Liver (tissue), 9 donors: ENCODE measurements around the gene USP15. TPM values are rescaled to one million over a fixed set of nuclear protein-coding genes. Genes with fewer than 3 reads are reported as not detected.
"Not testable (repeated sequence)": the region's sequence is repeated elsewhere in the genome, so short reads cannot be mapped to it uniquely, and the experiment has no call there.

ENCODE experiments used
- DNase-seq: peaks from one replicate; pipeline ENCODE4 v3.0.0-alpha.2; 2017; ENCODE audit warnings: low spot score
- H3K27ac ChIP-seq, 2 donors: one replicate each; pipeline ENCODE4 v1.7.0; 2013; ENCODE audit warnings: inconsistent platforms in 2 of 2, low read length in 2 of 2, control low read depth in 1 of 2, low read depth in 1 of 2, mild to moderate bottlenecking in 1 of 2
- H3K27me3 ChIP-seq, 4 donors: one replicate each; pipeline versions ENCODE4 v1.6.1 to v1.7.0; 2013; ENCODE audit warnings: low read length in 3 of 4, inconsistent platforms in 1 of 4, mild to moderate bottlenecking in 1 of 4, moderate library complexity in 1 of 4; ENCODE audit not compliant: control insufficient read depth in 4 of 4, insufficient read depth in 4 of 4
- H3K36me3 ChIP-seq, 4 donors: one replicate each; pipeline versions ENCODE4 v1.6.1 to v1.7.0; 2013; ENCODE audit warnings: low read length in 3 of 4, mild to moderate bottlenecking in 3 of 4, low read depth in 1 of 4, moderate library complexity in 1 of 4; ENCODE audit not compliant: control insufficient read depth in 4 of 4, insufficient read depth in 3 of 4
- H3K4me1 ChIP-seq, 4 donors: one replicate each; pipeline versions ENCODE4 v1.6.1 to v1.7.0; 2013; ENCODE audit warnings: low read length in 3 of 4, mild to moderate bottlenecking in 3 of 4, moderate library complexity in 1 of 4; ENCODE audit not compliant: control insufficient read depth in 4 of 4, insufficient read depth in 4 of 4
- H3K4me3 ChIP-seq, 3 donors: one replicate each; pipeline versions ENCODE4 v1.6.1 to v1.7.0; 2013; ENCODE audit warnings: low read length in 3 of 3, control low read depth in 1 of 3, low read depth in 1 of 3, mild to moderate bottlenecking in 1 of 3
- H3K9ac ChIP-seq, 2 donors: one replicate each; pipeline ENCODE4 v1.7.0; 2013; ENCODE audit warnings: low read length in 2 of 2, mild to moderate bottlenecking in 2 of 2, moderate library complexity in 2 of 2, control low read depth in 1 of 2, low read depth in 1 of 2
- H3K9me3 ChIP-seq, 4 donors: one replicate each; pipeline versions ENCODE4 v1.6.1 to v1.7.0; 2013; ENCODE audit warnings: low read length in 3 of 4; ENCODE audit not compliant: control insufficient read depth in 4 of 4
- ATF3 ChIP-seq: IDR thresholded peaks from 2 replicates; pipeline ENCODE4 v1.6.1; 2016; ENCODE audit warnings: antibody characterized with exemption
- CTCF ChIP-seq: fragments of 150-350 bp; IDR thresholded peaks from 2 replicates; pipeline ENCODE4 v1.5.1; 2017; ENCODE audit warnings: improper control_type of control experiment, low read depth, low read length; ENCODE audit not compliant: missing input control
- EGR1 ChIP-seq, 2 donors: IDR thresholded peaks; 2 replicates each; pipeline ENCODE4 v1.6.1; 2016 to 2018; ENCODE audit warnings: antibody characterized with exemption in 2 of 2, low read depth in 2 of 2
- FOXA1 ChIP-seq: IDR thresholded peaks from 2 replicates; pipeline ENCODE4 v1.6.1; 2016; ENCODE audit warnings: antibody characterized with exemption
- FOXA2 ChIP-seq: IDR thresholded peaks from 2 replicates; pipeline ENCODE4 v1.6.1; 2016; ENCODE audit warnings: antibody characterized with exemption
- GABPA ChIP-seq, 2 donors: IDR thresholded peaks in 1 of 2; conservative IDR thresholded peaks in 1 of 2; 2 replicates each; pipeline ENCODE4 v1.6.1; 2016; ENCODE audit warnings: antibody characterized with exemption in 2 of 2, mild to moderate bottlenecking in 1 of 2, moderate library complexity in 1 of 2
- HNF4G ChIP-seq: IDR thresholded peaks from 2 replicates; pipeline ENCODE4 v1.6.1; 2016; ENCODE audit warnings: antibody characterized with exemption
- JUND ChIP-seq, 2 donors: IDR thresholded peaks; 2 replicates each; pipeline ENCODE4 v1.6.1; 2016; ENCODE audit warnings: antibody characterized with exemption in 2 of 2
- MAX ChIP-seq: IDR thresholded peaks from 2 replicates; pipeline ENCODE4 v1.6.1; 2016; ENCODE audit warnings: antibody characterized with exemption
- NR2F2 ChIP-seq: IDR thresholded peaks from 2 replicates; pipeline ENCODE4 v1.6.1; 2016; ENCODE audit warnings: antibody characterized with exemption
- RXRA ChIP-seq, 2 donors: IDR thresholded peaks; 2 replicates each; pipeline ENCODE4 v1.6.1; 2017 to 2018; ENCODE audit warnings: antibody characterized with exemption in 2 of 2, mild to moderate bottlenecking in 1 of 2
- SP1 ChIP-seq: IDR thresholded peaks from 2 replicates; pipeline ENCODE4 v1.6.1; 2018; ENCODE audit warnings: antibody characterized with exemption, mild to moderate bottlenecking
- TAF1 ChIP-seq: conservative IDR thresholded peaks from 2 replicates; pipeline ENCODE4 v1.6.1; 2016; ENCODE audit warnings: antibody characterized with exemption, mild to moderate bottlenecking
- YY1 ChIP-seq: IDR thresholded peaks from 2 replicates; pipeline ENCODE4 v1.6.1; 2016; ENCODE audit warnings: antibody characterized with exemption, mild to moderate bottlenecking
- ZBTB33 ChIP-seq: IDR thresholded peaks from 2 replicates; pipeline ENCODE4 v1.6.1; 2016; ENCODE audit warnings: antibody characterized with exemption
- WGBS: extraction: QIAGEN DNeasy Blood & Tissue Kit; methylation state at CpG from one replicate; pipeline ENCODE4 v1.1.7; 2013; 5-methylcytosine and 5-hydroxymethylcytosine counted together
- polyA plus RNA-seq, 2 donors: library from polyadenylated mRNA; stranded (reverse) in 1 of 2; unstranded in 1 of 2; fragments of 200-250 nt in 1 of 2; fragments of >200 nt in 1 of 2; fragmentation: Nextera tagmentation in 1 of 2; extraction: Ambion mirVana in 1 of 2; gene quantifications; one replicate each; pipeline versions ENCODE4 v1.2.1 to v1.2.3, GENCODE V29; 2013 to 2015
- total RNA-seq, 2 donors: library from RNA; depleted of rRNA; stranded (reverse); fragments of >200 nt; gene quantifications; one replicate each; pipeline ENCODE4 v1.2.3, GENCODE V29; 2014
- donor health status: healthy.
- donor health status: healthy.
- donor health status: healthy.
- donor health status: healthy.
- donor health status: healthy.

USP15 gene
- total and polyA plus RNA-seq, 4 donors, result 16.6 to 188 (median 56.5) TPM

GRCh38 chr12:62446754-62447452 lies 186.7 kb downstream of the USP15 start:
- Histone ChIP-seq H3K27me3 (no peaks in the 10 kb centered on the region), H3K4me1 (no peaks in the 10 kb centered on the region), H3K9ac (no peak overlapping the region), H3K27ac (no peak overlapping the region), H3K4me3 (no peak overlapping the region), H3K9me3 (peaks cover 0 to 10% (median 0%) of the 10 kb centered on the region in 4 donors), H3K36me3 (no peaks in the 10 kb centered on the region)
- TF ChIP-seq ATF3 (no peak), FOXA2 (no peak), FOXA1 (no peak), EGR1 (IDR thresholded peaks at IDR 0.05; ENCODE audit: low read depth in 2 of 2) (no peak), YY1 (no peak), GABPA (IDR thresholded peaks at IDR 0.05 in 1 of 2, conservative IDR thresholded peaks at IDR 0.05 in 1 of 2) (no peak), RXRA (IDR thresholded peaks at IDR 0.05) (no peak), SP1 (no peak), JUND (IDR thresholded peaks at IDR 0.05) (no peak), NR2F2 (no peak), ZBTB33 (no peak), TAF1 (no peak), HNF4G (no peak), CTCF (no peak), MAX (no peak)
- 71% methylated on average over 2 of the region's 2 CpGs for WGBS
- DNase-seq, result no peak

- peaks cover 0 to 6% (median 0%) of the 10 kb centered on the region in 4 donors for H3K9me3 ChIP-seq
- DNase-seq, result no peak
- H3K27ac ChIP-seq, result no peak overlapping the region
- no peaks in the 10 kb centered on the region for H3K36me3 ChIP-seq
- H3K27me3 ChIP-seq, result no peaks in the 10 kb centered on the region
- H3K4me1 ChIP-seq, result no peaks in the 10 kb centered on the region
- TF ChIP-seq HNF4G, result no peak
- 80% methylated on average over 3 of the region's 3 CpGs for WGBS
- H3K4me3 ChIP-seq, result no peak overlapping the region
- no peak overlapping the region for H3K9ac ChIP-seq
These were observed 188.2 kb downstream of the USP15 start for GRCh38 chr12:62448436-62448835.

GRCh38 chr12:62455429-62455828 lies 195.2 kb downstream of the USP15 start:
- 65% methylated on average over 2 of the region's 2 CpGs for WGBS

More at GRCh38 chr12:62455429-62455828, 195.2 kb downstream of the USP15 start:
- H3K4me1 ChIP-seq, H3K4me3 ChIP-seq, DNase-seq, H3K36me3 ChIP-seq, H3K27me3 ChIP-seq, H3K9ac ChIP-seq, H3K27ac ChIP-seq, H3K9me3 ChIP-seq: not testable (repeated sequence)
